MM.1S (cell line): ENCODE measurements around the gene GFER.

Experiments used
- CTCF ChIP-seq: fragments of 300-600 bp; sonication (generic); IDR thresholded peaks from 2 replicates; pipeline ENCODE4 v1.5.1; 2016; ENCODE audit warnings: antibody characterized with exemption, low read length, mixed read lengths
- EZH2 ChIP-seq: fragments of 300-600 bp; sonication (generic); optimal IDR thresholded peaks from 2 replicates; pipeline ENCODE3; 2017; ENCODE audit warnings: low read depth, mild to moderate bottlenecking, antibody characterized with exemption, low read length, mixed read lengths

- TF ChIP-seq CTCF: no peak
- no peak for TF ChIP-seq EZH2
Observed at GRCh38 chr16:2019921-2020831, 36.2 kb downstream of the GFER start.
